ENCODE results near the gene GMPPA.

GMPPA gene

DNA sequence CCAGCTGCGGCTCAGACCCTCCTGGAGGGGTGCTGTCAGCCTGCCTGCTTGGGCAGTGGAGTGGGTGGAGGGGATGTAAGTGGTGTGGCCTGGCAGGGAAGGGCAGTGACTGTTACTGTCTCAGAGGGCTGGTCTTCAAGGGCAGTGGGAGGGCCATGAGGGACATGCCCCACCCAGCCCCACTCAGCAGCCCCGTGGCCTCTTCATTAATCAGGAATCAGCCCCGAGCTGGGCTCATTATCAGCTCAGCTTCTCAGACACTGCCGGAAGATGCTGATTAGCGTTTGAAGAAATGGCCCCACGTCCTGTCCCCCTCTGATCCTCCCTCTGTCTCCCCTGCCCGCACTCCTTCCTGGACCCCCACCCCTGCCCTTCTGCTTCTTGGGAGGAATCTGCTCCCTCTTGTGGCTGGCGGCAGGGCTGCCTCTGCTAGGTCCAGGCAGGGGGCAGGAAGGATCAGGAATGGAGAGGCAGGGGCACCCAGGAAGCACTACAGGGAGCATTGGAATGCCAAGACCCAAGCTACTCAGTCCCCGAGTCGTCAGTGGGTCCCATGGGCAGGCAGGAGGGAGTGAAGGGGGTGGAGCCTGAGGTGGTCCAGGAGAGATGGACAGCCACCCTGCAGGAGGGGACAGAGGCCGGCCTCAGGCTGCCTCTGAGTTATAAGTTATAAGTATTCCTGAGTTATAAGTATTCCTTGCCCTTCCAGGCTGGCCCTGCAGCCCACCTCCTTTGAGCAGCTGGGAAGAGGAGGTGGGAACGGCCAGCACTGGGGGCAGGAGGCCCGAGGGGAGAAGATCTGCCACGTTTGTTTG is 22.6 kb downstream of the GMPPA start:
- DNase-seq (ENCODE audit: low read depth, low spot score): no peak

DNA sequence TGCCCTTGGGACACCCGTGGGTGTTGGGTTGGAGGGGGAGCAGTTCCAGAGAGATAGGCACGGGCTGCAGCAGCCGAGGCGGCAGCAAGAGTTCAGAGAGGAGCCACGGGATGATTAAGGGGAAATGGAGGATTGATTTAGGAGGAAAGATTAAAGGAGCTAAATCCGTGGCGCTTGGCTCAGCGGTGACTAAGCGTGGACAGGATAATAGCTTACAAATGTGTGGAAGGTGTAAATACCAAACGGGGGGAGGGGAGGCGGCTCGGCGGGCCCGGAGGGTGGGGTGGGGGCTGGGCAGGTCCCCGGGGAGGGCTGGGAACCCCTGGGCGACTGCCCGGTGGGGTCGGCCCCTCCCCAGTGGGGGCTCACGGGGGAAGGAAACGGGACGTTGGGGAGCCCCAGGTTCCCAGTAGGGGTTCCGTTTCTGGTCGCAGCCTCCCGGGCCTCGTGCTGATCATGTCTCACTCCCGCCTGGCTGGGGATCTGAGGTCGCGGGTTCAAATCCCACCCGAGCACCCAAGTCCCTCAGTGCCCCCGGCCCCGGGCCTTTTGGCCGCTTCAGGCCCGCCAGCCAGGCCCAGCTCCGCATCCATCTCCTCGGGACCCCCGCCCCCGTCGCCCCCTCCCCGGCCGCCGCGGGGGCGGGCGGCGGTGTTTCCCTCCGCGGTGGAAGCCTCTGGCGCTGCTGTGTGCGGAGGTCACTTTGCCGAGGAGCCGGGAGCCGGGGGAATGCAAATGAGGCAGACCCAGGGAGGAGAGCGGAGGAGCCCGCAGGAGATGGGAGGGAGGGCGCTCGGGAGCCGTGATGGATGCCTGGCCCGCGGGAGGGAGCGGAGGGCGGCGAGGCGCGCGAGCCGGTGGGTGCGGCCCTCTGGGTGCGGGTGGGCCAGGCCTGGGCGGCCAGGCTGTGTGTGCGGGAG is 23.7 kb downstream of the GMPPA start:
- no peak for DNase-seq (ENCODE audit: low read depth, low spot score)

DNA sequence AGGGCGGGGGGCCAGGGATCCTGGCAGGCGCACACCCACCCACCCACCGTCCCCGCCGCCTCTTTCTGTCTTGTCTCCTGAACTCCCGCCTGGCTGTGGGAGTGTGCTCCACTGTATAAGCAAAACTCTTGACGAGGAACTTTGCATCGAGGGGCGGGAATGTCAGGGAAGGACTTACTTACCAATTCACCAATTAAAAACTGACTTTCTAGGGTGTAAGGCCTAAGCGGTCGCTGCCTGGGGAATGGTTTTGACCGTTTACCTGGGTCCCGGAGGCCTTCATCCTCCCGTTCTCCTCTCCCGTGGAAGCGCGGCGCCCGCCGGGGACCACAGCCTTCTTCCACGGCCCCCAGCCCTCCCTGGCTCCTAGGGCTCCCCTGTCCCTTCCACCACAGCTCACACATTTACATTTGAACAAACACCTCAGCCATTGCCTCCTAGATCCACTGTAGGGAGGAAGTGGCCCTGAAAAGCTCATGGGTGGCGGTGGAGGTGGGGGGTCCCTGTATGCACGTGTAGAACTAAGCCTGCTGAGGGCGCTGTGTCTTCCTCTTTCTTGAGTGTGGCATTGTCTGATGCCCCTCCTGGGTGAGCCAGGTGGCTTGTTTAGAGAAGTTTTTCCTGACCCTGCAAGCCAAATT is 24.5 kb downstream of the GMPPA start:
- no peak for DNase-seq (ENCODE audit: low read depth, low spot score)

DNA sequence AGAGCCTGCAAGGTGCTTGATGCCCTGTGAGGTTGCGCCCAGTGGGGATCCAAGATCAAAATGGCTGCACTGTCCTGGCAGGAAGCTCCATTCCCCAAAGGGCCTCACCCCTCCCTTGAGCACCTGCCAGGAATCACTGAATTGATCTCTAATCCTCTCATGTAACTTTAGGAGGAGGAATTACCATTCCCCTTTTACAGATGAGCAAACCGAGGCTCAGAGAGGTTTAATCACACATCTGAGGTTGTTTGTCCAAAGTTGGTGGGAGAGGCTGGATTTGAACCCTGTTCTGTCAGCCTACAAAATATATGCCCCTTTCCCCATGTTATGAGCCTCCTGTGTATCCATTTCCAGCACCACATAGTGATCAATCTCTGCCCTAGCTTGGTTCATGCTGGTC is 26.1 kb downstream of the GMPPA start:
- DNase-seq (ENCODE audit: low read depth, low spot score): no peak

DNA sequence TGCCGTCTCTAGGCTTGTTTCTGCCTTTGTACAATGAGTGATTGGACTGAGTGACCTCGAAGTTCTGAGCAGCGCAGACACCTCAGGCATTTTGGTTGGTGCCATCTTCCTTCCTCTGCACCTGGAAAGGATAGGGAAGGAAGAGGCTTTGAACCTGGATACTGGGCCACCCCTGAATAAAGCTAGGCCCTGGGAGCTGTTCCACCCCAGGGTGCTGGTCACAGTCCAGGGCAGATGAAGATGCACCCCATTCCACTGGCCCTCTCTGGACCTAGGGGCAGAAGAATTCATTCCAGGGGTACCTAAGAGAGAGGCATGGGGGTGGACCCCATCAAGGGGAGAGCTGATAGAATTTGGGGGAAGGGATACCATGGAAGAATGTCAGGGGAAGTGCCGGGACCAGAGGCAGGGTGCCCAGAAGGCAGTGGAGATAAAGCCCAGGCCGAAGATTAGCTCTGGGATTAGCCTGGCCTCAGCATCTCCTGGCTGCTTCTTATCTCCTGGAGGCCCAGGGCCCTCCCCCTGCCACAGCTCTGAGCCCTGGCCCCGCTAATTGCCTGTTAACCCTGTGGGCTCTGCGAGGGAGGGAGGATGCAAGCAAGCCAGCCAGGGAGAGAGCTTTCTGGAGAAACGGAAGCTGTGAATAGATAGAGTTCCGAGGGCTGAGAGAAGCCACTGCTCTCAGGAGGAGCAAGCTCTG is 27.0 kb downstream of the GMPPA start:
- DNase-seq (ENCODE audit: low read depth, low spot score): no peak

DNA sequence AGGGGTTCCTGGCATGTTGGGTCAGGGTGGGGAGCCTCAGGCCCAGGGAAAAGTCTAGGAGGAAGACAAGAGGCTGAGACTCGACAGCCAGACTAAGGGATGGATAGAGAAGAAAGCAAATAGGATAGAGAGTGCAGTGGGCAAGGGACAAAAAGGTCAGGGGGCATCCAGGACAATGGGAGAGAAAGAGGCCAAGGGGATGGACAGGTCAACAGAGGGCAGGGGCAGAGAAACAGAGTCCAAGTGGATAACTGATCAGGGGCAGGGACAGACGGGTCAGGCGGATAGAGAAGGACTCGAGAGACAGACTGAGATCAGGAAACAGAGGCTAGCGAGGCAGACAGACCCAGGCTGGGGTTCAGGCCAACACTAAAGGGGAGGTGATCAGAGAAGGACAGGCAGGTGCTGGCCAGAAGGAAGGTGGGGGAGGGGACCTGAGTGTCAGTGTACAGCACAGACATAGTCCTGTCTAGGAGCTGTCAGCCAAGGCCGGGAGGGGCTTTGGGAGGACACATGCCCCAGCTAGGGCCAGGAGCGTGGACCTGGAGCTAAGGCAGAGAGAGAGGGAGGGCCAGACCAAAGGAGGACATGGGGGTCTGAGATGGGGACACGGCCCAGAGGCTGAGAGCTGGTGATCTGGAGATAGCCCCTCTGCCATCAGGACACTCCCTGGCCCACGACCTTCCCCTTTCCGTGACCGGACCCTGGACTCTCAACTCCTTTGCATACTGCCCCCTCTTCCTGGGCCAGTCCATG is 27.8 kb downstream of the GMPPA start:
- DNase-seq (ENCODE audit: low read depth, low spot score): no peak

DNA sequence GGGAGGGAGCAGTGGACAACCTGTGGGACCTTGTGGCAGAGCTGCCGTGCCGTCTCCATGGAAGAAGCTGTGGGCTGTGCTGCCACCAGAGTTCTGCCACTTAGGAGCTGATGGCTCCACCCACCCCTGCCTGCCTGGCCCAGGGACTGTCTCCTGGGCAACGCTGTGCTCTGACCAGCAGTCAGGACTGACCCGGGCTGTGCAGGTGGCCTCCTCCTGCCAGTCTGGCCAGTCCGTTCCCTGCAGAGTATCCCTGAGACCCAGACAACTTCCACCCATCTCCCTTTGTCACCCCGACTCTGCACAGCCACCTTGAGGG is 28.3 kb downstream of the GMPPA start:
- DNase-seq (ENCODE audit: low read depth, low spot score): no peak

DNA sequence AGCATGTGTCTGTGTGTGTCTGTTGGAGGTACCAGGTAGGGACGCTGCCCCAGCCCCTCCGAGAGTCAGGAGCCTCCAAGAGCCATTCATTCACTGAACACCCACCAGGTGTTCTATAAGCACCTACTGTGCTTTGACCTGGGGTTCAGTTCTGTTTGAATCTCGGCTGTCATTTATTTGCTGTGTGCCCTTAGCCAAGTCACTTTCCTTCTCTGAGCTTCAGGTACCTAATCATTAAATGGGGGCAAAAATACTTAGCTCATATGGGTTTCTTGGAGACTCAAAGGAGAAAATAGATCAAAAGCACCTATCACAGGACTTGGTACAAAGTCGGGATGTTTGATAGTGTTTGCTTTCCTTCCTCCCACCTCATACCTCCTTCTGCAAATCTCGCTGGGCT is 28.8 kb downstream of the GMPPA start:
- no peak for DNase-seq (ENCODE audit: low read depth, low spot score)

DNA sequence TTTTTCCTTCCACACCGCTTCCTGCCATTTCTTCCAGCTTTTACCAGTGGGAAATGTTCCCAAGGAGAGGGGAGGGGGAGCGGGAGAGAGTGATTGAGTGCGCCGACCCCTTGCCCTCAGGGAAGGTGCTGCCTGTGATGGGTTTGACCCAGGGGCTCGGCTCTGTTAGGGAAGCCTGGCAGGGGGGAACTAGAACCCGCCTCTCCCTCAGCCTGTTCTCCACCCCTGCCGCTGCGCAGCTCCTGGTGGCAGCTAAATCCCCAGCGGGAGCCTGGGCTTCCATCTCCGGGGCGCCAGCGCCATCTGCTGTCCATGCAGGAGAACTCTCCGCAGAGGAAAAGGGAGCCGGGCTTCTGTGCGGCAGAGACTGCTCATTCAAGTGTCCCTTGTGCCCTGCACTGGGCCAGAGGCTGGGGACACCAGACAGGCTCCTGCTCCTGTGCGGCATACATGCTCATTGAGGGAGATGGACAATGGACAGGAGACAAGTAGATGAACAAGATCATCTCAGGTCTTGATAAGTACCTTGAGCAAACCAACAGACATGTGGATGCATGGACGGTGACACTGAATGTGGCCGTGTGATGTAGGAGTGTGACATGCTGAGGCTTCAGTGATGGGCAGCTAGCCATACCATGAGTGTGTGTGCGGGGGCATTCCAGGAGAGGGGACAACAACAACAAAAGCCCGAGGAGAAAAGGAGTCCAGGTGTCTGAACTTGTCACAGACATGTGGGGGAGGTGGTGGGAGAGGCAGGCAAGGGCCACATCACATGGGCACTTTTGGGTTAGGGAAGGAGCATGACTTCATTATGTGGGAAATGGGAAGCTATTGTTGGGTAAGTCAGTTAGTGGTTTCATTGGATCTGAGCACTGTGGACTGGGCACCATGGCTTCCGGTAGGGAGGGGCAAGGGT is 31.6 kb downstream of the GMPPA start:
- peak; percentile 65 for DNase-seq (ENCODE audit: low read depth, low spot score)

DNA sequence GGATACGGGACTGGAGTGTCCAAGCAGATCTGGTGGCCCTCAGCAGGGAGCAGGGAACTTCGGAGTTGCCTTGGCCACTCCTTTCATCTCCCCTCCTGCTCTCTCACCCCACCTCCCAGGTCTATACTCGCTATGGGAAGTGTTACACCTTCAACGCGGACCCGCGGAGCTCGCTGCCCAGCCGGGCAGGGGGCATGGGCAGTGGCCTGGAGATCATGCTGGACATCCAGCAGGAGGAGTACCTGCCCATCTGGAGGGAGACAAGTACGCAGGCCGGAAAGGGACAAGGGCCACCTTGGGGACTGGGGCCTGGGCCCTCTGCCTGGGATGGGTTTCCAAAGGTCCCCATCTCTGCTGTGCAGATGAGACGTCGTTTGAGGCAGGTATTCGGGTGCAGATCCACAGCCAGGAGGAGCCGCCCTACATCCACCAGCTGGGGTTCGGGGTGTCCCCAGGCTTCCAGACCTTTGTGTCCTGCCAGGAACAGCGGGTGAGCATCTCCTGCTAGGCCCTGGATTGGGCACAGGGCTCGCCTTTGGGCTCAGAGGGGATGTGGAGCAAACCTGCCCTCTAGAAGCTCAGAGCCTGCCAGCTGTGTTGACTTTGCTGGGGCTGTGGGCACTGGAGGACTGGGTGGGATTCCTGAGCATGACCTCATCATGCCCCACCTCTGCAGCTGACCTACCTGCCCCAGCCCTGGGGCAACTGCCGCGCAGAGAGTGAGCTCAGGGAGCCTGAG is 33.1 kb downstream of the GMPPA start:
- DNase-seq (ENCODE audit: low read depth, low spot score): no peak

DNA sequence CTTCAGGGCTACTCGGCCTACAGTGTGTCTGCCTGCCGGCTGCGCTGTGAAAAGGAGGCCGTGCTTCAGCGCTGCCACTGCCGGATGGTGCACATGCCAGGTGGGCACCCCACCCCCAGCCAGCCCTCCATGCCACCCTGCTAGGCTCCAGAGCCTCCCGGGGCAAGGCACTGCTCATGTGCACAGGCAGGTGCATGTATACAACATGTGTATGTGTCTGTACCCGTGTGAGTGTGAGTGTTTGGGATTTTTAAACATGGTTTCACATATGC is 33.6 kb downstream of the GMPPA start:
- DNase-seq (ENCODE audit: low read depth, low spot score): no peak

DNA sequence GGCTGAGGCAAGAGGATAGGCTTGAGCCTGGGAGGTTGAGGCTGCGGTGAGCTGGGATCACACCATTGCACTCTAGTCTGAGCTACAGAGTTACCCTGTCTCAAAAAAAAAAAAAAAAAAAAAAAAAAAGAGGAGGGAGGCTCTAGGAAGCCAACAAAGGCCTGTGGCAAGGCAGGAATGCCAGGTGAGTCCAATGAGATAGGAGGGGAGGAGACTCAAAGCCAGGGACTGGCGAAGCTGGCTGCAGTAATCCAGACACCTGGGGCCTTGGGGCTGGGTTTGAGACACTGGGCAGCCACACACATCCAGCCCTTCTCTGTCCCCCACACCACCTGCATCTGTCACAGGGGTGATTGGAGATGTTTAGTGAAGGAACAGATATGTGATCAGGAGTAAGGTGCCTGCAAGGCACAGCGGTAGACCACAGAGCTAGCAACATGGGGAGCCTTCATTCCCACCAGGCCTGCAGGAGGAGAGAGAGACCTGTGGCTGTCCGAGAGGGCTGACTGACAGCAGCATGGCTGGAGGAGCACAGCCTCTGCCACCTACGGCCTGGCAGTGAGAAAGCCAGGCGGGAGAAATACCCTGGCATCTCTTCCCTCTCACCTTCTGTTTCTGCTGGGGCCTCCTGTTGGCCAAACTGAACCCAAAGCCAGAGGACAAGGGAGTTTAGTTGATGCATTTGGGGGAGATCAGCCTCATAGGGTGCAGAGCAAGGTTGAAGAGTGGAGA is 35.4 kb downstream of the GMPPA start:
- DNase-seq (ENCODE audit: low read depth, low spot score): no peak

DNA sequence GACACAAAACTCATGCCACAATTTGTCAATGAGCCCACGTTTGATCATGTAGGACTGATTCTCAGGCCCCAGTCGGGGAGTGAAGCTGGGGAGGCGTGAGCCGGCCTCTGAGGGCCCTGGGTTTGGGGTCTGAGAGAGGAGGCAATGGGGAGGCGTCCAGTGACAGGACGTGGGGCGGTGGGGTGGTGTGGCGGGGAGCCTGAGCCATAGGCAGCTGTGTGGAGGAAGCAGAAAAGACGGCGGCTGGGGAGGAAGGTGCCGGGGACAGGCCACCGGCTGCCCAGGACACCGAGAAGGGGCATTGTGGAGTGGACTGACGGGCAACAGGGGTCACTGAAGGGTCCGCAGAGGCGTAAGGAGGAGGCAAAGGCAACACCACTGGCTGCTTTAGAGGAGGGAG is 37.7 kb downstream of the GMPPA start:
- no peak for DNase-seq (ENCODE audit: low read depth, low spot score)

DNA sequence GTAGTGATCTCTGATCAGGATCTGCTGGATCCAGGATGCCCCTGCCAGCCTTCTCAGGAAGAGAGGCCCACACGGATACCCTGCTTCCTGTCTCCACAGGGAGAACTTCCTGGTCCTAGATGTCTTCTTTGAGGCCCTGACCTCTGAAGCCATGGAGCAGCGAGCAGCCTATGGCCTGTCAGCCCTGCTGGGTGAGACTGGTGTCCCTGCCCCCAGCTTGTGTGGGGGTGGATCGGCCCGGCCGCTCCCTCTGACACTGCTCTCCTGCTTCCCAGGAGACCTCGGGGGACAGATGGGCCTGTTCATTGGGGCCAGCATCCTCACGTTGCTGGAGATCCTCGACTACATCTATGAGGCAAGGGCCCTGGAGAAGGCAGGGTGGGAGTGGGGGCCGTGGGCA is 38.3 kb downstream of the GMPPA start:
- DNase-seq (ENCODE audit: low read depth, low spot score): no peak

DNA sequence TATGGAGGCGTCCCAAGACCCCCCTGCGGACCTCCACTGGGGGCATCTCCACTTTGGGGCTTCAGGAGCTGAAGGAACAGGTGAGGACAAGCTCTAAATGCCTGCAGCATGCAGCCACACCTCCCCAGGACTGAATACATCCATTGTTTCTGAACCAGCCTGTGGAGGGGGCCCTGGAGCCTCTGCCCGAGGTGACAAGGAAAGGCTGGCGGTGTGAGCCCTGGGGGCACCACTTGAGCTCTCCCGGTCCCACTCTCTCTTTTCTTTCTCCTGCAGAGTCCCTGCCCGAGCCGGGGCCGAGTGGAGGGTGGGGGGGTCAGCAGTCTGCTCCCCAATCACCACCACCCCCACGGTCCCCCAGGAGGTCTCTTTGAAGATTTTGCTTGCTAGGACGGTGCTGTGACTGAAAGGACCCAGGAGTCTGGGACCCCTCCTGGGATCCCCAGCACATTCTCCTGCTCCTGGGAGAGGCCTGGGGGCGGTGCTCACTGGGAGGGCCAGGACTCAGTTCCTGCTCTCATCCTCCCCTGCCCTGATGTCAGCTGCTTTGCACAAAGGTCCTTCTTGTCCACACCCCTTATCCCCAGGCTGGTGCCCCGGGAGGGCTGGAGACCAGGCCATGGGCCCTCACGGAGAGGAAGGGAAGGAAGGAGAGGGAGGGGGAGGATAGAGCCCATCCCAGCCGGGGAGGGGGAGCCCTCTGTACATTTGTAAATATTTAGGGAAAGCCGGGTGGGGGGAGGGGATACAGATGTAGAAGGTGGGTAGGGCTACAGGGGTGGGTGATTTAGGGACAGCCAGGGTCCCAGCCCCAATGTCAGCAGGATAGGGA is 39.2 kb downstream of the GMPPA start:
- DNase-seq (ENCODE audit: low read depth, low spot score): no peak

DNA sequence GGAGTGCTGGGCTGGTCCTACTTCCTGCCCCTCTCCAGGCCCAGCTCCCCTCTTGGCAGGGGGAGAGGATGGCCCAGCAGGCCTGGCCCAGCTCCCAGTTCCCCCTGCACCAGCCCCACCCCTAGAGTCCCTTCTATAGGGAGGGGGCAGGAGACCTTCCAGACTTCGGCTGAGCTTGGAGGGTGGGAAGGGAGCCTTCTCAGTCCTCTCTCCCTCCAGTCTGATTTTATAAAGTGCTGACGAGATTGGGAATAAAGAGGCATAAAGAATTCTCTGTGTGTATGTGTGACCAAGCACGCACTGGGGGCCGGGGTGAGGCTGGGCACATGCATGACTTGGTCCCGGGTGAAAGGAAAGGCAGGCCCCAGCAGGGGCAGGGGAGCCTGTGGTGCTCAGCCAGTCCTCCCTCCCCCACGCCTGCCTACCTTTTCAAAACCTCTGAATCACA is 39.8 kb downstream of the GMPPA start:
- peak; percentile 44 for DNase-seq (ENCODE audit: low read depth, low spot score)

DNA sequence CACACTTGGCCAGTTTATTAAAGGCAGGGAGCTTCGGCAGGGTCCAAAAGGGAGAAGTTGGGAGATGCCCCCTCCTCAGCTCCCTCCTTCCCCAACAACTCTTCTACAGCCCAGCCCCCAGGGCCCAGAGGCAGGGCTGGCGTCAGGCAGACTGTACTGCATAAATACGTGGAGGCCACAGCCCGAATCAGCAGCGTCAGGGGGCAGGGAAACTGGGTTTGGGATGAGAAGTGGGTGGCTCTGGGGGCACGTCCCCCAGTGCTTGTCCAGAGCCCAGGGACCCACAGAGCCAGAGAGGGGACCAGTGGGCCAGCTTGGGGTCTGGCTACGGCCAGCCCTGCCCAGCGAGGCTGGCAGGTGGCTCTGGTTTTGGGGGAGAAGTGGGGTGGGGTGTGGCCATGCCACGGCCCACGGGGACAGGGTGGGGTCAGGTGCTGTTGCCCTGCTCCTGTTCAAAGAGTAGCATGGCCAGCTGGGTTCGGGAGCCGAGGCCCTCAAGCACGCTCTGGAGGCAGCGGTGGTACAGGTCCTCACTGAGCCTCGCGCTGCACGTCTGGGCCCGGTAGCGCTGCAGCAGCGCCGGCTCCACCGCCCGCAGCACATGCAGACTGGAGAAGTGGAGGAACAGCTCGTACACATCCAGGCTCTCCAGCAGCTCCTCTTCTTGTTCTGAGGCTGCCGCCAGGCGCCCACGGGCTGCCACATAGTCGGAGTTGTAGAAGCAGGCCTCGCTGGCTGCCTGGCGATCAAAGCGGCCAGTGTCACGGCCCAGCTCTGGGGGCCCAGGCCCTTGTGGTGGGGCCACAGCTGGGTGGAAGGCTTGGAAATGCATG is 40.5 kb downstream of the GMPPA start:
- DNase-seq (ENCODE audit: low read depth, low spot score): no peak
